ENCODE measurements around the gene OR4K1. TPM values are rescaled to one million over a fixed set of nuclear protein-coding genes. Genes with fewer than 3 reads are reported as not detected.

Gene OR4K1
- total RNA-seq, 1 donor from 2014 or later: not detected

GRCh38 chr14:19917243-19917642, 13.5 kb upstream of the OR4K1 start:
- intact Hi-C loops (cut with DNase I): no loop called here
- TF ChIP-seq, protein P1, sequence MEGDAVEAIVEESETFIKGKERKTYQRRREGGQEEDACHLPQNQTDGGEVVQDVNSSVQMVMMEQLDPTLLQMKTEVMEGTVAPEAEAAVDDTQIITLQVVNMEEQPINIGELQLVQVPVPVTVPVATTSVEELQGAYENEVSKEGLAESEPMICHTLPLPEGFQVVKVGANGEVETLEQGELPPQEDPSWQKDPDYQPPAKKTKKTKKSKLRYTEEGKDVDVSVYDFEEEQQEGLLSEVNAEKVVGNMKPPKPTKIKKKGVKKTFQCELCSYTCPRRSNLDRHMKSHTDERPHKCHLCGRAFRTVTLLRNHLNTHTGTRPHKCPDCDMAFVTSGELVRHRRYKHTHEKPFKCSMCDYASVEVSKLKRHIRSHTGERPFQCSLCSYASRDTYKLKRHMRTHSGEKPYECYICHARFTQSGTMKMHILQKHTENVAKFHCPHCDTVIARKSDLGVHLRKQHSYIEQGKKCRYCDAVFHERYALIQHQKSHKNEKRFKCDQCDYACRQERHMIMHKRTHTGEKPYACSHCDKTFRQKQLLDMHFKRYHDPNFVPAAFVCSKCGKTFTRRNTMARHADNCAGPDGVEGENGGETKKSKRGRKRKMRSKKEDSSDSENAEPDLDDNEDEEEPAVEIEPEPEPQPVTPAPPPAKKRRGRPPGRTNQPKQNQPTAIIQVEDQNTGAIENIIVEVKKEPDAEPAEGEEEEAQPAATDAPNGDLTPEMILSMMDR (IDR thresholded peaks at IDR 0.05): no peak
- ATAC-seq: no peak

GRCh38 chr14:19917955-19918518, 12.7 kb upstream of the OR4K1 start:
- H3K4me1 ChIP-seq: no peaks in the 10 kb centered on the region
- no peak overlapping the region for H3K27ac ChIP-seq
- H3K4me3 ChIP-seq: no peak overlapping the region
- H3K36me3 ChIP-seq: no peaks in the 10 kb centered on the region
- H3K27me3 ChIP-seq (ENCODE audit: low read depth): no peaks in the 10 kb centered on the region
- intact Hi-C loops (cut with DNase I): no loop called here
- DNase-seq: no peak
- no peaks in the 10 kb centered on the region for H3K9me3 ChIP-seq
- ATAC-seq: peak; percentile 59 to 75
- TF ChIP-seq, protein P1 (IDR thresholded peaks at IDR 0.05): no peak

More at GRCh38 chr14:19917243-19917642, 13.5 kb upstream of the OR4K1 start:
- Histone ChIP-seq H3K27me3 (ENCODE audit: low read depth) (no peaks in the 10 kb centered on the region), H3K27ac (no peak overlapping the region), H3K36me3 (no peaks in the 10 kb centered on the region), H3K4me1 (no peaks in the 10 kb centered on the region), H3K4me3 (no peak overlapping the region), H3K9me3 (no peaks in the 10 kb centered on the region)
- no peak for DNase-seq

- TF ChIP-seq, protein P1 (IDR thresholded peaks at IDR 0.05): no peak
- no peak for DNase-seq
Observed at GRCh38 chr14:19918553-19919264, 12.0 kb upstream of the OR4K1 start.

GRCh38 chr14:19920021-19920657, 10.6 kb upstream of the OR4K1 start, which contains the start of gene OR4K5:
Gene OR4K5 (plus strand): TSS chr14:19920607. CDS start chr14:19920607, 0 bp downstream.
- no peak within 1 kb of the TSS for H3K4me3 ChIP-seq
- H3K27me3 ChIP-seq (ENCODE audit: low read depth): no peaks in the 10 kb centered on the region
- intact Hi-C loops (cut with DNase I): no loop called here
- no peak within 1 kb of the TSS for H3K27ac ChIP-seq
- no peaks in the 10 kb centered on the region for H3K9me3 ChIP-seq
- DNase-seq (no peak), ATAC-seq (peak in 1 of 2 donors; percentile 19)
- TF ChIP-seq, protein P1 (IDR thresholded peaks at IDR 0.05): no peak
- H3K4me1 ChIP-seq: no peaks in the 10 kb centered on the region
- no peaks in the 10 kb centered on the region for H3K36me3 ChIP-seq

More at GRCh38 chr14:19918553-19919264, 12.0 kb upstream of the OR4K1 start:
- H3K27ac ChIP-seq: no peak overlapping the region
- no peaks in the 10 kb centered on the region for H3K27me3 ChIP-seq (ENCODE audit: low read depth)
- H3K9me3 ChIP-seq: no peaks in the 10 kb centered on the region
- no peaks in the 10 kb centered on the region for H3K36me3 ChIP-seq
- no peaks in the 10 kb centered on the region for H3K4me1 ChIP-seq
- no peak for ATAC-seq
- intact Hi-C loops (cut with DNase I): no loop called here
- H3K4me3 ChIP-seq: no peak overlapping the region

DNA sequence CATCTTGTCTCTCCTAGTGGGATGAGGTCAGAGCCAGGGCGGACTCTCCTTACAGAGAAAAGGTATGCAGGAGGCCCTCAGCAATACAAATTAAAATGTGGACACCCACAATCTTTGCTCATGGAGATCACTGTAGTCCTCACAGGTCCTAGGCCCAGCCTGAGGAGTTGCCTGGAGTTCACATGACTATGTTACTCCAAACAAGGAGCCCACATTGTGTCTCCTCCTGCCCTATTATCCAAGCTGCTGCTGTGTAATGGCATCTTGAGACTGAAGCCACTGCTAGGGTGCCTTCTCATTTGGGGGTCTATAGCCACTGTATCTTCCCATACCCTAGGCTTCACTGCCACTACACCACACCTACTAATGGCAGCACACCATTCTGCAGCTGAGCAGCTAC, 11.0 kb downstream of the OR4K1 start:
- no peak for DNase-seq
- H3K27ac ChIP-seq: no peak overlapping the region
- H3K9me3 ChIP-seq: no peaks in the 10 kb centered on the region
- TF ChIP-seq, protein P1 (IDR thresholded peaks at IDR 0.05): no peak
- no peak overlapping the region for H3K4me3 ChIP-seq
- intact Hi-C loops (cut with DNase I): no loop called here
- no peaks in the 10 kb centered on the region for H3K27me3 ChIP-seq (ENCODE audit: low read depth)
- peak; percentile 35 to 38 for ATAC-seq
- H3K4me1 ChIP-seq: no peaks in the 10 kb centered on the region
- no peaks in the 10 kb centered on the region for H3K36me3 ChIP-seq
